HS-5 (cell line): Measurements from ENCODE around the gene ACSL4.
A peak's percentile ranks its signal among the peaks of the same experiment; 100 is the strongest.
"Not testable (repeated sequence)": the region's sequence is repeated elsewhere in the genome, so short reads cannot be mapped to it uniquely, and the experiment has no call there.

Source experiments
- DNase-seq: peaks from one replicate; pipeline ENCODE4 v3.0.0-alpha.2; 2012; ENCODE audit warnings: low read depth

Gene ACSL4

GRCh38 chrX:109732807-109733612 is at the start of gene ACSL4:
Gene ACSL4, minus strand, starts transcription at chrX:109733257. Its CDS starts 49,894 bp downstream, at chrX:109683363.
- DNase-seq, result no peak

DNA sequence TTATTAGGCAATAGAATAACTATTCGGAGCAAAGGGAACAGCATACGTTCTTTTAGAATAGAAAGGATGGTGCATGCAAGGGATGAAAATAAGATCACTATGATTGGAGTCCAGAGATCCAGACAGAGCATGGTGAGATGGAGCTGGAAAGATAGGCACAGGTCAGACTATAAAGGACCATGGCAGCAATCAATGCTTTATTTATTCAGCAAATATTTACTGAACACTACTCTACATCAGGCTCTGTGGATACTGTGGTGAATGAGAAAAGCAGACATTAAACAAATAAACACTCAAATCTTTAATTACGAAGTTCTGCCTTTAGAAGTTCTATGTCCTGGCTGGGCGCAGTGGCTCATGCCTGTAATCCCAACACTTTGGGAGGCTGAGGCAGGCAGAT is 44.7 kb upstream of the ACSL4 start:
- DNase-seq, result no peak

DNA sequence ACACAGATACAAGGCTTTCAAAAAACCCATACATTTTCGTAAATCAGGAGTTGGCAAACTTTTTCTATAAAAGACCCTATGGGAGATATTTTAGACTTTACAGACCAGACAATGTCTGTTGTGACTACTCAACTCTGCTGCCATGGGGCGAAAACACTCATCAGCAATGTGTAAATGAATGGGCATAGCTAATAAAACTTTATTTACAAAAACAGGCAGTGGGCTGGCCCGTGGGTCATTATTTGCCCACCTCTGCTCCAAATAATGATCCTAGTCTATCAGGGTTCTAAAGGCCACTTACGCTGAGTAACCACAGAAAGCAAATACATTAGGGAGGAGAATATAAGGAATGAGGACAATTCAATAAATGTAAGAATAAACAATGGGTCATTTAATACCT is 43.9 kb upstream of the ACSL4 start:
- DNase-seq, result no peak

DNA sequence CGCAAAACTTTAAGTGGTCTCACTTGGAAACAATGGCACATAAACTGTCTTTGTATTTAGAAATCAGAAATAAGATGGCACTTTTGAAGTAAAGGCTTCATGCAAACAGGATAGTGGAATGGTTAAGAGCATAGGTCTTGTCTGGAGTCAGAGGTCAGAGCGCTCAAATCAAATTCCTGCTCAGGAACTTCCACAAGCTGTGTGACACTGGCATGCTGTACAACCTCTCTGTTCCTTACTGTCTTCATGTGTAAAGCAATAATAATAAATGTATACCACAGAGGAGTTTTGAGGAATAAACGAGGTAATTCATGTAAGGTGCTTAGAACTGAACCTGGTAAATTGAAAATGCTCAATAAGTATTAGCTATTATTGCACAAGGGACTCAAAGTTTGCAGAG is 43.4 kb upstream of the ACSL4 start:
- DNase-seq, result no peak

DNA sequence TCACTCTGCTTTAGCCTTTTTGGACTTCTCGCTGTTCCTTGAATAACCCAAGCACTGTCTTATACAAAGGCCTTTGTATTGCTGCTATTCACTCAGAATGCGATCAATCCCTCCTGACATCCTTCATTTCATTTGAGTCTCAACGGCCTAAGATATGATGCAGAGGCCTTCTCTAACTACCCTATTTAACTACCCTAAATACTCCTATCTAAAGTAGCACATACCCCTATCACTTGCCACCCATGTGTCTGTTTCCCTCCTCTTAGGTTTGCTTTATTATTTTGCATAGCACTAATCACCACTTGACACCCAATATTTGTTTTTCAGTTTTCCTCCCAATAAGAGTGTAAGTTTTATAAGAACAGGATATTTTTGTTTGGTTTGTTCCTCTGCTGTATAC is 42.3 kb upstream of the ACSL4 start:
- no peak for DNase-seq

DNA sequence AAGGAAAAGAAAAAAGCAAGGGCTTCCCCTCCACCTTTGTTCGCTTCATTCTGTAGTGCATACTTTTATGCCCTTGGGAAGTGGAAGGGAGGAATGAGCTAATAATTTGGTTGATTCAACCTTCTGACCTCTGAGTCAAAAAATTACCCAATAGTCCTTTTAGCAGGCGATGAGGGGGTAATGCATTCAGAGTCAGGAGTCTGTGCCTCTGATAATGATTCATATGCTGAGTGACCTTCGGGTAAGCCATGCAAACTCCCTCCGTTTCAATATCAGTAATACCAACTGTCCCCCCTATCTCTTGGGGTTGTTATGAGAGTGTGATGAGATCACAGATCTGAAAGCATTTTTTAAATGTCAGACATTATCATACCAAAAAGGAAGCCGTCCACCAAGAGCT is 41.6 kb upstream of the ACSL4 start:
- DNase-seq, result peak; percentile 56

DNA sequence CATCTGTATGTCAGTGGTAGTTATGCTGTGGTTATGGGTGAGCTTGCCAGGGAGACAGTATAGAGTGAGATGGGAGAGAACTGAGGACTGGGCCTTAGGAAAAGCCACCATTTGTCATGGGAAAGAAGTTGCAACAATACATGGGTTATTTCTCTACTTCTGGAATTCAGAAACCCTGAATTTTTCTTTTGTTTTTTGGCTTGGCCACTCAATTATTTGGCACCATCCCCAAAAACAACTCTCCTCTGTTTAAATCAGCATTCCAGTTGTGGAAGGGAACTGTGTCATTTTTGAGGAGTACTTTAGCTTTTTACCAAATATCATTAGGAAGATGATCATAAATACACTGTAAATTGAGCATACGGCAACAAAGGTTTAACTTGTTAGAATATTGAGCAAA is 41.1 kb upstream of the ACSL4 start:
- no peak for DNase-seq

DNA sequence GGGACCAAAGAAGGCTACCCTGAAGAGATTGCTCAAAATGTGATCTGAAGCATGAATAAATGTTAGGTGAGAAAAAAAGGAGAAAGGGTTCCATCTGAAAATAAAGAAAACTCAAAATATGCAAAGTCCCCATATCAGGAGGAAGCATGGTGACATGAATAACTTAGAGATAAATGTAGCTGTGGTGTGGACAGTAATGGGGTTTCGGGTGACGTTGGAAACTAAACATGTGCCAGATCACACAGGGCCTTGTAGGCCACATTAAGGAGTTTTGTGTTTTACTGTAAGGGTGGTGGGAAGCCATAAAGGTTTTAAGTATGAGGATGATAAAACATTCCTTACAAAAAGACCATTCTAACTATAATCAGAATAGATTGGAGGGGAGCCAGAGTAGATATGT is 40.3 kb upstream of the ACSL4 start:
- no peak for DNase-seq

- DNase-seq, result no peak
These were observed 37.7 kb upstream of the ACSL4 start for GRCh38 chrX:109770780-109771179.

GRCh38 chrX:109760922-109761250 is 27.8 kb upstream of the ACSL4 start:
- DNase-seq, result no peak

- DNase-seq, result no peak
These were observed 27.3 kb upstream of the ACSL4 start for GRCh38 chrX:109760209-109760921.

- no peak for DNase-seq
These were observed 20.2 kb upstream of the ACSL4 start for GRCh38 chrX:109753256-109753655.

GRCh38 chrX:109751698-109752097 is 18.6 kb upstream of the ACSL4 start:
- DNase-seq, result no peak

- no peak for DNase-seq
These were observed 16.1 kb upstream of the ACSL4 start for GRCh38 chrX:109749207-109749606.

- no peak for DNase-seq
These were observed 14.6 kb upstream of the ACSL4 start for GRCh38 chrX:109747681-109748080.

DNA sequence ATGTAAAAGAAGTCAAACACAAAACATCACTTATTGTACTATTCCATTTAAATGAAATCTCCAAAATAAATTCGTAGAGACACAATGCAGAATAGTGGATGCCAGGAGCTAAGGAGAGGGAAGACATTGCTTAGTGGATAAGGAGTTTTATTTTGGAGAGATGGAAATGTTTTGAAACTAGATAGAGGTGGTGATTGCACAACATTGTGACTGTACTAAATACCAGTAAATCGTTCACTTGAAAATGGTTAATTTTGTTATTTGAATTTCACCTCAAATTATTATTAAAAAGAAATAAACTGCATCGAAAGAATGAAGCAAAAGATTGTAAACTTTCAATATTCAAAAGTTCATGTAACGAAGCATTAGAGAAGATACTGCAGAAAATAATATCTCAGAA is 9.7 kb upstream of the ACSL4 start:
- DNase-seq, result no peak

- DNase-seq, result not testable (repeated sequence)
These were observed 7.8 kb upstream of the ACSL4 start for GRCh38 chrX:109740896-109741295.

DNA sequence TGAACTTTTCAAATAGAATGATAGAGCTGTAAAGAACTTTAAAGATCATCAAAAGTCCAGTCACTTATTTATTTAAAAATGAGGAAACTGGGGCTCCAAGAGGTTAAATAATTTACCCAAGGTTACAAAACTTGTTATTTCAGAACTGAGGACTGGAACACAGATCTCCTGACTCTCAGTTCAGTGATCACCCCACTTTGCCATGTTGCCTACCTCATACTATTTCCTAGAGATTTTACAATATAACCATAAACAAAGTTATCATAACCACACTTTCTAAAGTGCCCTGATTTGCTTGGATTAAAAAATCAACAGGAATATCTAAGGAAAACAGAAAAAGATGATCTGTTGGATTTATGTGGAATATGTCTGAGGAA is 7.4 kb upstream of the ACSL4 start:
- DNase-seq, result no peak

- DNase-seq, result no peak
These were observed 6.8 kb upstream of the ACSL4 start for GRCh38 chrX:109739625-109740432.

- no peak for DNase-seq
These were observed 2.2 kb upstream of the ACSL4 start for GRCh38 chrX:109735202-109735744.

DNA sequence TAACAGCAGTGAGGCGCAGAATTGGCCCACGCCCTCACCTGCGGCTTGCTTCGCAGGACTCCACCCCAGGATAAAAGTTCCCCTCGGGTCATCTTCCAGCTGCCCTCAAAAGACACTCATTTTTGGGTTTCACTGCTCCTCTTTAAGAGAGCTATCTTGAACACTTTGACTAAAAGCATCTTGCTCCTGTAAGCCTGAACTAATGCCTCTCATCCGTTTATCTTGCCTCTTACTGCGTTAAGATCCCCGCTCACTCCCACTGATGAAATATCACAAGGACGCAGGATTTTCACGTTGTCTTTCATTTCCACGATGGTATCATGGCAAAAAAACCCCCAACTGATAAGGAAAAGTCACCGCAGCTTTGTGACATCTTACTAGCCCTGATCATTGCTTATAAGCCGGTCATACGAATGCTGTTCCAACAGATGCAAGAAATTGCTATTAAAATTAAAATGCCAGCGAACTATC is 591 bp upstream of the ACSL4 start:
- no peak for DNase-seq

GRCh38 chrX:109732017-109732801 is 848 bp downstream of the ACSL4 start:
- DNase-seq, result peak; percentile 46
